Measurements from ENCODE around the gene HORMAD2. TPM values are rescaled to one million over a fixed set of nuclear protein-coding genes. Genes with fewer than 3 reads are reported as not detected.

Gene HORMAD2
- total and polyA plus RNA-seq, 3 experiments from 2014 or later: not detected

DNA sequence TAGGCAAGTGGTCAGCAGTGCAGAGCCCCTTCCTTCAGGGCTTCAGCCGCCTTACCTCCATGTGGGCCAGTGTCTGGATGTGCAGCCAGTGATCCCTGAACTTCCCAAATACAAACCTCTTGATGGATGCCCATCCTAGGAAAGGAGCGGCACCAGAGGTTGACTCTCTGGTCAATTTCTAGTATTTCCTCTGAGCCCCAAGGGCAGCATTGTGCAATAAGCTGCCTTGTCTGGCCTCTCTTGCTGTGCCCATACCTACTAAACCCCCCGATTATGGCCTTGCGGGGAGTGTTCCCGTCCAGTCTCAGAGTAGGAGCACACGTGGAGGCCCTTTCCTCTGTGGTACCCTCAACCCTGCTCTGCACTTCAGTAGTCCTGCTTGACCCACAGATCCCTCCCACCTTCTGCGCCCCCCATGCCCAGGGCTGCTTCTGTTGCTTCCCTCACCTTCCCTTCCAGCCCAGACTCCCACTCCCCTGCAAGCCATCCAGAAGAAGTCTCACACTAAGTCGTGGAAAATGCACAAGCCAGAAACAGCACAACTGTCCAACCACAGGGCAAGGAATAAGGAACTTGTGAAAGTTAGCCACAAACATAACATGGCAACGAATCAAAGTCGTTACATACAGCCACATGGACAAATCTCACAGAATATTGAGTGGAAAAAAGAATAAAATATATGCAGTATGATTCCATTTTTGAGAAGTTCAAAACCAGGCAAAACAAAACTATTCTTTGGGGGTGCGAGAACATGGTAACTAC lies 39.6 kb upstream of the HORMAD2 start:
- Mint-ChIP-seq H3K27me3 (peaks cover 12 to 26% of the 10 kb centered on the region in 2 donors), H3K36me3 (no peaks in the 10 kb centered on the region), H3K27ac (no peak overlapping the region), H3K4me3 (no peak overlapping the region), H3K4me1 (no peaks in the 10 kb centered on the region), H3K9me3 (no peaks in the 10 kb centered on the region)
- H3K27ac ChIP-seq (ENCODE audit: low read depth, low read length): no peak overlapping the region
- ChIA-PET CTCF (no interaction called here), POLR2A (no interaction called here)
- H3K4me3 ChIP-seq (ENCODE audit: low read length): no peak overlapping the region
- H3K9me3 ChIP-seq (ENCODE audit: low read length): no peaks in the 10 kb centered on the region
- H3K4me1 ChIP-seq (ENCODE audit: insufficient read depth, low read length): no peaks in the 10 kb centered on the region
- no peaks in the 10 kb centered on the region for H3K36me3 ChIP-seq (ENCODE audit: insufficient read depth, low read length)
- DNase-seq: no peak
- peaks cover 5% of the 10 kb centered on the region for H3K27me3 ChIP-seq (ENCODE audit: insufficient read depth, low read length, poor library complexity, severe bottlenecking)

- no peaks in the 10 kb centered on the region for H3K9me3 Mint-ChIP-seq
- H3K4me1 ChIP-seq (ENCODE audit: insufficient read depth, low read length): no peaks in the 10 kb centered on the region
- H3K4me3 Mint-ChIP-seq: no peak overlapping the region
- ChIA-PET POLR2A (no interaction called here), CTCF (no interaction called here)
- peaks cover 5% of the 10 kb centered on the region for H3K27me3 ChIP-seq (ENCODE audit: insufficient read depth, low read length, poor library complexity, severe bottlenecking)
- peaks cover 0 to 2% (median 0%) of the 10 kb centered on the region in 3 donors for H3K4me1 Mint-ChIP-seq
- no peak for DNase-seq
- no peaks in the 10 kb centered on the region for H3K9me3 ChIP-seq (ENCODE audit: low read length)
- peaks cover 12 to 26% of the 10 kb centered on the region in 2 donors for H3K27me3 Mint-ChIP-seq
- no peak overlapping the region for H3K4me3 ChIP-seq (ENCODE audit: low read length)
- no peaks in the 10 kb centered on the region for H3K36me3 Mint-ChIP-seq
- H3K27ac Mint-ChIP-seq: no peak overlapping the region
- H3K27ac ChIP-seq (ENCODE audit: low read depth, low read length): no peak overlapping the region
- no peaks in the 10 kb centered on the region for H3K36me3 ChIP-seq (ENCODE audit: insufficient read depth, low read length)
Measured at GRCh38 chr22:30041475-30041874, 38.8 kb upstream of the HORMAD2 start.

DNA sequence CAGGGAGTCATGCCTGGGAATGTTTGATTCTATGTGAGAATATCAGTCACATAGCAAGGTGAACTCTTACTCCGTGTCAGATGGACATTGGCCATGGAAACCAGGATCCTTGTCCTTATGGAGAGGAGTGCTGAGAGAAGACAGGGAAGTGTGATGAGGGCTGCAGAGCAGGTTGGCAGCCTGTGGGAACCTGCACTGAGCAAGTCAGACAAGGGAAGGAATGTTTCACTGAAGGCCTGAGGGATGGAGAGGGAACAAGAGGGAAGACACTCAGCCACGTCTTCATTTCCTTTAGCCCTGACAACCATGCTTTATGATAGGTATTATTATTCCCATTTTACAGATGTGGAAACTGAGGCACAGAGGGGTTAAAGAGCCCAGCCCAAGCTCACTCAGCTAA lies 38.4 kb upstream of the HORMAD2 start:
- Mint-ChIP-seq H3K36me3 (peaks cover 0 to 3% (median 0%) of the 10 kb centered on the region in 3 donors), H3K27ac (no peak overlapping the region), H3K4me1 (peaks cover 1 to 6% (median 1%) of the 10 kb centered on the region in 3 donors), H3K9me3 (no peaks in the 10 kb centered on the region), H3K27me3 (peaks cover 12 to 26% of the 10 kb centered on the region in 2 donors), H3K4me3 (no peak overlapping the region)
- H3K27ac ChIP-seq (ENCODE audit: low read depth, low read length): no peak overlapping the region
- POLR2A ChIA-PET: interaction anchor here (0.7 kb wide), 1 partner anchor 170 kb away, joined by 3 read pairs; no protein-coding TSS in a partner anchor
- H3K36me3 ChIP-seq (ENCODE audit: insufficient read depth, low read length): no peaks in the 10 kb centered on the region
- no peak for DNase-seq
- peaks cover 5% of the 10 kb centered on the region for H3K27me3 ChIP-seq (ENCODE audit: insufficient read depth, low read length, poor library complexity, severe bottlenecking)
- peaks cover 3% of the 10 kb centered on the region for H3K4me1 ChIP-seq (ENCODE audit: insufficient read depth, low read length)
- CTCF ChIA-PET: no interaction called here
- no peak overlapping the region for H3K4me3 ChIP-seq (ENCODE audit: low read length)
- H3K9me3 ChIP-seq (ENCODE audit: low read length): no peaks in the 10 kb centered on the region

DNA sequence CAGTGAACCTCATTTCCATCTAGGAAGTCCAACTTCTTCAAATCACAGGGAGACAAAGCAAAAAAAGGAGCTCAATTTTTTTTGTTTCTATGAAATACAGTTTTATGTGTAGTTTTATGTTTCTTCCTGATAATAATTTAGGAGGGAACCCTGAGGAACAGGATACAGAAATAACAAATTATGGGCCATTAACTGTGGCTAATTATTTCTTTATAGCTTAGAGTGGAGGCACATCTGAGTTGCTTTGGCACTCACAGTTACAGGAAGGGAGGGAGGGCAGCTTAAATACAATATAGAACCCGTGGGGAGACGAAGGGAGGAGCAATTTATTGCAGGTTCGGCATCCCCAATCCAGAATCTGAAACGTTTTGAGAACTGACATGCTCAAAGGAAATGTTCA lies 37.1 kb upstream of the HORMAD2 start:
- Histone ChIP-seq H3K4me3 (ENCODE audit: low read length) (no peak overlapping the region), H3K36me3 (ENCODE audit: insufficient read depth, low read length) (no peaks in the 10 kb centered on the region), H3K9me3 (ENCODE audit: low read length) (no peaks in the 10 kb centered on the region), H3K27ac (ENCODE audit: low read depth, low read length) (no peak overlapping the region), H3K4me1 (ENCODE audit: insufficient read depth, low read length) (peaks cover 10% of the 10 kb centered on the region), H3K27me3 (ENCODE audit: insufficient read depth, low read length, poor library complexity, severe bottlenecking) (peaks cover 5% of the 10 kb centered on the region)
- H3K36me3 Mint-ChIP-seq: peaks cover 0 to 5% (median 0%) of the 10 kb centered on the region in 3 donors
- ChIA-PET CTCF (no interaction called here), POLR2A (no interaction called here)
- no peak overlapping the region for H3K27ac Mint-ChIP-seq
- H3K27me3 Mint-ChIP-seq: peaks cover 12 to 26% of the 10 kb centered on the region in 2 donors
- no peak for DNase-seq
- no peaks in the 10 kb centered on the region for H3K9me3 Mint-ChIP-seq
- no peak overlapping the region for H3K4me3 Mint-ChIP-seq
- peaks cover 9 to 16% (median 10%) of the 10 kb centered on the region in 3 donors for H3K4me1 Mint-ChIP-seq

DNA sequence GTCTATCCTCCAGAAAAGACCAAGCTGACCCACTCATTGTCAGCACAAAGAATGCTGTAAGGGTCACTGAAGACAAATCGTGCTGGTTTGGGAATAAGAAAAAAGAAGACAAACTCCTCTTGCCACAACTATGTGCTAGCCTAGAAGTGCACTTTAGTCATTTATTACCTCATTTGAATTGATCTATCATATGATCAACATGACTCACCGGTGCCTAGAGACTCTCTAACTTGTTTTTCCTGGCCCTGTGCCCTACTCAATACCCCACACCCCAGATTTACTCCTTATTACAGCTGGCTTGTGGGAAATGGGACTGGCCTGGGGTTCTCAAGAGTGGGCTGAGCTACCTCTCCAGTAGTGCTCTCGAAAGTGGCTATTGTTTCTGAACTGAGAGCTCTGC lies 35.9 kb upstream of the HORMAD2 start:
- DNase-seq: no peak
- Histone ChIP-seq H3K9me3 (ENCODE audit: low read length) (no peaks in the 10 kb centered on the region), H3K4me3 (ENCODE audit: low read length) (no peak overlapping the region), H3K4me1 (ENCODE audit: insufficient read depth, low read length) (peaks cover 10% of the 10 kb centered on the region), H3K27ac (ENCODE audit: low read depth, low read length) (no peak overlapping the region), H3K27me3 (ENCODE audit: insufficient read depth, low read length, poor library complexity, severe bottlenecking) (peaks cover 5% of the 10 kb centered on the region), H3K36me3 (ENCODE audit: insufficient read depth, low read length) (no peaks in the 10 kb centered on the region)
- Mint-ChIP-seq H3K27ac (no peak overlapping the region), H3K9me3 (no peaks in the 10 kb centered on the region), H3K4me3 (no peak overlapping the region), H3K36me3 (peaks cover 0 to 5% (median 0%) of the 10 kb centered on the region in 3 donors), H3K4me1 (peaks cover 9 to 16% (median 10%) of the 10 kb centered on the region in 3 donors), H3K27me3 (peaks cover 12 to 26% of the 10 kb centered on the region in 2 donors)
- CTCF ChIA-PET: interaction anchor here (0.9 kb wide), 1 partner anchor 14 kb away, joined by 4 read pairs; no protein-coding TSS in a partner anchor
- POLR2A ChIA-PET: no interaction called here

GRCh38 chr22:30044881-30045493 lies 35.3 kb upstream of the HORMAD2 start:
- H3K36me3 ChIP-seq (ENCODE audit: insufficient read depth, low read length): no peaks in the 10 kb centered on the region
- ChIA-PET CTCF (interaction anchor here (0.9 kb wide), 1 partner anchor 14 kb away, joined by 4 read pairs; no protein-coding TSS in a partner anchor), POLR2A (no interaction called here)
- Mint-ChIP-seq H3K27ac (no peak overlapping the region), H3K4me3 (no peak overlapping the region), H3K36me3 (peaks cover 0 to 5% (median 0%) of the 10 kb centered on the region in 3 donors), H3K9me3 (no peaks in the 10 kb centered on the region), H3K4me1 (peaks cover 9 to 16% (median 10%) of the 10 kb centered on the region in 3 donors), H3K27me3 (peaks cover 12 to 26% of the 10 kb centered on the region in 2 donors)
- peaks cover 10% of the 10 kb centered on the region for H3K4me1 ChIP-seq (ENCODE audit: insufficient read depth, low read length)
- no peak overlapping the region for H3K4me3 ChIP-seq (ENCODE audit: low read length)
- no peak for DNase-seq
- no peaks in the 10 kb centered on the region for H3K9me3 ChIP-seq (ENCODE audit: low read length)
- H3K27ac ChIP-seq (ENCODE audit: low read depth, low read length): no peak overlapping the region
- peaks cover 5% of the 10 kb centered on the region for H3K27me3 ChIP-seq (ENCODE audit: insufficient read depth, low read length, poor library complexity, severe bottlenecking)

DNA sequence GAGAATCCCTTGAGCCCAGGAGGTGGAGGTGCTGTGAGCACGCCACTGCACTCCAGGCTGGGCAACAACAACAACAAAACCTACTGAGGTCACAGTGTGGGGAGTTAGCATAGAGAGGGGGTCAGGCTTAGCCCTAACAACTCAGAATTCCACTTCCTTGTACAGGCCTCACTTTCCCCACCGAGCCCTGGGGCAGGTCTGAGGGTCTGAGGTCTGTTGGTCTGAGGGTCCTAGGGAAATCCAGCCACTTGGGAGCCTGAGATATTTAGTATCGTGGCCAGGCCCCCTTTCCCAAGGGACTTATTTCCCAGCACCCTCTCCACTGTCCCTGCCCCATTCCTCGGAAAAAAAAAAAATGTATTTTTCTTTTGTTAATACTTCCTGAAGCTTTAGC lies 34.8 kb upstream of the HORMAD2 start:
- CTCF ChIA-PET: no interaction called here
- peaks cover 0 to 5% (median 0%) of the 10 kb centered on the region in 3 donors for H3K36me3 Mint-ChIP-seq
- Histone ChIP-seq H3K27me3 (ENCODE audit: insufficient read depth, low read length, poor library complexity, severe bottlenecking) (peaks cover 5% of the 10 kb centered on the region), H3K27ac (ENCODE audit: low read depth, low read length) (no peak overlapping the region), H3K4me3 (ENCODE audit: low read length) (no peak overlapping the region), H3K36me3 (ENCODE audit: insufficient read depth, low read length) (no peaks in the 10 kb centered on the region), H3K9me3 (ENCODE audit: low read length) (no peaks in the 10 kb centered on the region), H3K4me1 (ENCODE audit: insufficient read depth, low read length) (peaks cover 10% of the 10 kb centered on the region)
- H3K27me3 Mint-ChIP-seq: peaks cover 12 to 29% of the 10 kb centered on the region in 2 donors
- no peaks in the 10 kb centered on the region for H3K9me3 Mint-ChIP-seq
- no peak overlapping the region for H3K4me3 Mint-ChIP-seq
- no peak overlapping the region for H3K27ac Mint-ChIP-seq
- no peak for DNase-seq
- peaks cover 9 to 16% (median 10%) of the 10 kb centered on the region in 3 donors for H3K4me1 Mint-ChIP-seq
- POLR2A ChIA-PET: no interaction called here

All from CD8-positive, alpha-beta memory T cell (primary cell).